H1 (cell line): ENCODE data around the gene IL3.

Experiments used
- CHD2 ChIP-seq: IDR thresholded peaks from 2 replicates; pipeline ENCODE4 v1.6.1; 2012; ENCODE audit warnings: low read length, improper control_type of control experiment
- EP300 ChIP-seq, 2 experiments: IDR thresholded peaks; 1 replicate in 1 of 2; 2 replicates in 1 of 2; pipeline ENCODE4 v1.6.1; 2011 to 2012; ENCODE audit warnings: low read depth in 2 of 2, low read length in 2 of 2, mild to moderate bottlenecking in 2 of 2, borderline replicate concordance in 1 of 2, inconsistent platforms in 1 of 2, moderate library complexity in 1 of 2
- EZH2 ChIP-seq: fragments of 200-600 bp; sonication (generic); IDR thresholded peaks from 2 replicates; pipeline ENCODE4 v1.7.1; 2012; ENCODE audit warnings: low read depth, mild to moderate bottlenecking, moderate library complexity, low read length, inconsistent platforms; ENCODE audit not compliant: severe bottlenecking
- JUN ChIP-seq: IDR thresholded peaks from 2 replicates; pipeline ENCODE4 v1.6.1; 2011; ENCODE audit warnings: low read depth, mild to moderate bottlenecking, improper control_type of control experiment, low read length
- JUND ChIP-seq: IDR thresholded peaks from 2 replicates; pipeline ENCODE4 v1.6.1; 2011; ENCODE audit warnings: mild to moderate bottlenecking, improper control_type of control experiment, low read length
- KDM5A ChIP-seq: fragments of 200-600 bp; IDR thresholded peaks from 2 replicates; pipeline ENCODE4 v1.7.1; 2012; ENCODE audit warnings: mild to moderate bottlenecking, low read length, inconsistent platforms, mixed read lengths
- POLR2AphosphoS5 ChIP-seq: IDR thresholded peaks from 2 replicates; pipeline ENCODE4 v1.6.1; 2011; ENCODE audit warnings: low read depth, low read length
- RAD21 ChIP-seq, 2 experiments: IDR thresholded peaks in 1 of 2; conservative IDR thresholded peaks in 1 of 2; 2 replicates each; pipeline ENCODE4 v1.6.1; 2011; ENCODE audit warnings: low read depth in 2 of 2, low read length in 2 of 2, improper control_type of control experiment in 1 of 2, inconsistent platforms in 1 of 2, mild to moderate bottlenecking in 1 of 2, moderate library complexity in 1 of 2
- RNF2 ChIP-seq: fragments of 200-900, 300-1000 bp; sonication (generic); IDR thresholded peaks from 2 replicates; pipeline ENCODE4 v1.7.1; 2016; ENCODE audit warnings: borderline replicate concordance, low read depth, mild to moderate bottlenecking, antibody characterized with exemption, low read length; ENCODE audit not compliant: poor library complexity, severe bottlenecking; ENCODE audit errors: missing control alignments
- TF ChIP-seq, protein P1 (sequence below), 3 experiments: IDR thresholded peaks; 1 replicate in 2 of 3; 2 replicates in 1 of 3; pipeline versions ENCODE4 v1.5.1 to v1.6.1; 2011; ENCODE audit warnings: low read length in 3 of 3, mild to moderate bottlenecking in 3 of 3, inconsistent platforms in 2 of 3, low read depth in 1 of 3, moderate library complexity in 1 of 3; ENCODE audit not compliant: insufficient read depth in 1 of 3; ENCODE audit errors: control extremely low read depth in 1 of 3
- TF ChIP-seq, protein P2 (sequence below): IDR thresholded peaks from 2 replicates; pipeline ENCODE4 v1.6.1; 2011; ENCODE audit warnings: low read depth, mild to moderate bottlenecking, low read length; ENCODE audit not compliant: insufficient read depth
- TF ChIP-seq, protein P3 (sequence below): IDR thresholded peaks from 2 replicates; pipeline ENCODE4 v1.6.1; 2011; ENCODE audit warnings: low read length, improper control_type of control experiment

DNA sequence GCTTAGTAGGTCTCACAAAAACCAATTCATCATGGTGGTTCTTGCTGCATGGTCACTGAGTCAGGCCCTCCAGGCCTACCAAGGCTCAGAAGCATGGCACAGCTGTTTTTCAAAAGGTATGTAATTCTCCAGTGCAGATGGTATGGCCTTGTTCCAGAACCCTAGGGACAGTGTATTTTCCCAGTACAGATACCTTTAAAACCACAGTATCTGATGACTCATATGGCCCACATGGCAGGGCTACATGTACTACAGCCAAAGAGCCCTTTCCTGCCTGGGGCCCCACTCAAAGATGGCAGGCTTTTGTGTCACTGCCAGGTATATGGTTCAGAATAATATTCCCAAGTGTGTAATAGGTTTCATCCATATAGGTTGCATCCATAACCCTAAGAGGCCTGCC is 29.7 kb downstream of the IL3 start:
- no peak for TF ChIP-seq JUND
- TF ChIP-seq RNF2, result no peak
- no peak for TF ChIP-seq JUN
- no peak for TF ChIP-seq POLR2AphosphoS5
- TF ChIP-seq, protein P1, sequence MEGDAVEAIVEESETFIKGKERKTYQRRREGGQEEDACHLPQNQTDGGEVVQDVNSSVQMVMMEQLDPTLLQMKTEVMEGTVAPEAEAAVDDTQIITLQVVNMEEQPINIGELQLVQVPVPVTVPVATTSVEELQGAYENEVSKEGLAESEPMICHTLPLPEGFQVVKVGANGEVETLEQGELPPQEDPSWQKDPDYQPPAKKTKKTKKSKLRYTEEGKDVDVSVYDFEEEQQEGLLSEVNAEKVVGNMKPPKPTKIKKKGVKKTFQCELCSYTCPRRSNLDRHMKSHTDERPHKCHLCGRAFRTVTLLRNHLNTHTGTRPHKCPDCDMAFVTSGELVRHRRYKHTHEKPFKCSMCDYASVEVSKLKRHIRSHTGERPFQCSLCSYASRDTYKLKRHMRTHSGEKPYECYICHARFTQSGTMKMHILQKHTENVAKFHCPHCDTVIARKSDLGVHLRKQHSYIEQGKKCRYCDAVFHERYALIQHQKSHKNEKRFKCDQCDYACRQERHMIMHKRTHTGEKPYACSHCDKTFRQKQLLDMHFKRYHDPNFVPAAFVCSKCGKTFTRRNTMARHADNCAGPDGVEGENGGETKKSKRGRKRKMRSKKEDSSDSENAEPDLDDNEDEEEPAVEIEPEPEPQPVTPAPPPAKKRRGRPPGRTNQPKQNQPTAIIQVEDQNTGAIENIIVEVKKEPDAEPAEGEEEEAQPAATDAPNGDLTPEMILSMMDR (IDR thresholded peaks at IDR 0.05; ENCODE audit: control extremely low read depth in 1 of 3, insufficient read depth in 1 of 3, low read depth in 1 of 3, low read length in 3 of 3), result no peak
- TF ChIP-seq EZH2, result no peak
- TF ChIP-seq, protein P2, sequence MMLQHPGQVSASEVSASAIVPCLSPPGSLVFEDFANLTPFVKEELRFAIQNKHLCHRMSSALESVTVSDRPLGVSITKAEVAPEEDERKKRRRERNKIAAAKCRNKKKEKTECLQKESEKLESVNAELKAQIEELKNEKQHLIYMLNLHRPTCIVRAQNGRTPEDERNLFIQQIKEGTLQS, result no peak
- no peak for TF ChIP-seq CHD2
- no peak for TF ChIP-seq KDM5A
- TF ChIP-seq, protein P3, sequence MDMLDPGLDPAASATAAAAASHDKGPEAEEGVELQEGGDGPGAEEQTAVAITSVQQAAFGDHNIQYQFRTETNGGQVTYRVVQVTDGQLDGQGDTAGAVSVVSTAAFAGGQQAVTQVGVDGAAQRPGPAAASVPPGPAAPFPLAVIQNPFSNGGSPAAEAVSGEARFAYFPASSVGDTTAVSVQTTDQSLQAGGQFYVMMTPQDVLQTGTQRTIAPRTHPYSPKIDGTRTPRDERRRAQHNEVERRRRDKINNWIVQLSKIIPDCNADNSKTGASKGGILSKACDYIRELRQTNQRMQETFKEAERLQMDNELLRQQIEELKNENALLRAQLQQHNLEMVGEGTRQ, result no peak
- no peak for TF ChIP-seq RAD21 (IDR thresholded peaks at IDR 0.05 in 1 of 2, conservative IDR thresholded peaks at IDR 0.05 in 1 of 2; ENCODE audit: low read depth in 2 of 2, low read length in 2 of 2)
- no peak for TF ChIP-seq EP300 (IDR thresholded peaks at IDR 0.05; ENCODE audit: borderline replicate concordance in 1 of 2, low read depth in 2 of 2, low read length in 2 of 2)
